H1 (cell line): Measurements from ENCODE around the gene ACADM. TPM values are rescaled to one million over a fixed set of nuclear protein-coding genes. Genes with fewer than 3 reads are reported as not detected.

ENCODE experiments used
- CTCF ChIA-PET: fragments of 300-600 bp; sonication (Branson Sonifier 250); formaldehyde crosslinking; loops from one replicate; lab custom pipeline; 2021; ENCODE audit not compliant: partially characterized antibody; lab: Charles Lee
- POLR2A ChIA-PET: fragments of 300-600 bp; sonication (Branson Sonifier 250); formaldehyde crosslinking; loops from one replicate; lab custom pipeline; 2021; ENCODE audit warnings: inconsistent platforms; ENCODE audit not compliant: partially characterized antibody; lab: Charles Lee
- DNase-seq, 2 experiments: peaks; one replicate each; pipeline versions ENCODE4 v3.0.0 to v3.0.0-alpha.2; 2010 to 2022; ENCODE audit warnings: low spot score in 2 of 2, low read depth in 1 of 2, mixed read lengths in 1 of 2
- FAIRE-seq: peaks from 2 replicates; lab custom pipeline; 2011; peaks lifted over from hg19 to GRCh38; lab: Jason Lieb, UNC
- H2AFZ ChIP-seq: 2 replicates; pipeline ENCODE4 v1.8.1; 2012; ENCODE audit warnings: low read length, inconsistent platforms
- H2AK5ac ChIP-seq: 2 replicates; pipeline ENCODE4 v1.6.1; 2013; ENCODE audit warnings: low read depth, low read length
- H2BK120ac ChIP-seq: replicated peaks from 2 replicates; pipeline ENCODE3; 2013; ENCODE audit warnings: low read depth, low read length, inconsistent platforms
- H2BK12ac ChIP-seq: 2 replicates; pipeline ENCODE4 v1.6.1; 2013; ENCODE audit warnings: low read depth, low read length
- H2BK15ac ChIP-seq: 2 replicates; pipeline ENCODE4 v1.6.1; 2013; ENCODE audit warnings: low read length
- H2BK20ac ChIP-seq: 2 replicates; pipeline ENCODE4 v1.6.1; 2013; ENCODE audit warnings: low read length
- H2BK5ac ChIP-seq: 2 replicates; pipeline ENCODE4 v1.6.1; 2013; ENCODE audit warnings: low read depth, low read length
- H3K14ac ChIP-seq: 2 replicates; pipeline ENCODE4 v1.6.1; 2013; ENCODE audit warnings: inconsistent platforms; ENCODE audit not compliant: insufficient read length
- H3K18ac ChIP-seq: 2 replicates; pipeline ENCODE4 v1.6.1; 2013; ENCODE audit warnings: low read length; ENCODE audit errors: extremely low read depth
- H3K23ac ChIP-seq: 2 replicates; pipeline ENCODE4 v1.6.1; 2013; ENCODE audit warnings: inconsistent platforms; ENCODE audit not compliant: insufficient read length
- H3K23me2 ChIP-seq: 2 replicates; pipeline ENCODE4 v1.6.1; 2013; ENCODE audit warnings: low read depth, low read length
- H3K27ac ChIP-seq: 2 replicates; pipeline ENCODE4 v1.6.1; 2011; ENCODE audit warnings: low read depth, low read length, inconsistent platforms
- H3K27me3 ChIP-seq, 4 experiments: replicated peaks in 1 of 4; 1 replicate in 1 of 4; 2 replicates in 3 of 4; pipeline versions ENCODE4 v1.6.1 to v1.8.1; 2011 to 2013; ENCODE audit warnings: low read length in 3 of 4, mild to moderate bottlenecking in 3 of 4, inconsistent platforms in 2 of 4, mixed read lengths in 2 of 4, moderate library complexity in 1 of 4; ENCODE audit not compliant: control insufficient read depth in 3 of 4, insufficient read depth in 3 of 4; ENCODE audit errors: extremely low read depth in 1 of 4
- H3K36me3 ChIP-seq, 4 experiments: 2 replicates each; pipeline versions ENCODE4 v1.6.1 to v1.8.1; 2011 to 2013; ENCODE audit warnings: mild to moderate bottlenecking in 4 of 4, low read length in 3 of 4, moderate library complexity in 2 of 4, control low read depth in 1 of 4, inconsistent platforms in 1 of 4; ENCODE audit not compliant: insufficient read depth in 4 of 4, control insufficient read depth in 2 of 4
- H3K4ac ChIP-seq: replicated peaks from 2 replicates; pipeline ENCODE3; 2013; ENCODE audit warnings: low read length, low read depth, mixed read lengths, inconsistent platforms; ENCODE audit not compliant: insufficient read length
- H3K4me1 ChIP-seq, 4 experiments: replicated peaks in 1 of 4; 1 replicate in 1 of 4; 2 replicates in 3 of 4; pipeline versions ENCODE4 v1.6.1 to v1.8.1; 2011 to 2013; ENCODE audit warnings: low read length in 3 of 4, inconsistent platforms in 2 of 4, mixed read lengths in 1 of 4; ENCODE audit not compliant: insufficient read depth in 4 of 4, control insufficient read depth in 3 of 4
- H3K4me2 ChIP-seq, 2 experiments: 2 replicates each; pipeline versions ENCODE4 v1.6.1 to v1.8.1; 2011 to 2013; ENCODE audit warnings: low read depth in 2 of 2, low read length in 2 of 2, control low read depth in 1 of 2, inconsistent platforms in 1 of 2, mild to moderate bottlenecking in 1 of 2; ENCODE audit not compliant: insufficient read depth in 1 of 2
- H3K4me3 ChIP-seq, 4 experiments: fragments of 200-600, 300-600 bp in 1 of 4; sonication (generic), shearing (Covaris generic), sonication (Bioruptor Twin) in 1 of 4; 2 replicates each; pipeline versions ENCODE4 v1.5.1 to v1.8.1; 2011 to 2016; ENCODE audit warnings: low read length in 4 of 4, low read depth in 3 of 4, control low read depth in 2 of 4, inconsistent platforms in 2 of 4, mild to moderate bottlenecking in 2 of 4, mixed read lengths in 1 of 4, moderate library complexity in 1 of 4; ENCODE audit not compliant: insufficient read depth in 2 of 4; ENCODE audit errors: extremely low read depth in 1 of 4
- H3K56ac ChIP-seq: replicated peaks from 2 replicates; pipeline ENCODE3; 2013; ENCODE audit warnings: low read depth, mild to moderate bottlenecking, mixed read lengths, low read length, inconsistent platforms; ENCODE audit not compliant: insufficient read length
- H3K79me1 ChIP-seq: 2 replicates; pipeline ENCODE4 v1.6.1; 2013; ENCODE audit warnings: low read depth, low read length, control low read depth
- H3K79me2 ChIP-seq, 2 experiments: 2 replicates each; pipeline versions ENCODE4 v1.6.1 to v1.8.1; 2012 to 2013; ENCODE audit warnings: low read length in 2 of 2, mild to moderate bottlenecking in 2 of 2, inconsistent platforms in 1 of 2; ENCODE audit not compliant: insufficient read depth in 2 of 2, control insufficient read depth in 1 of 2
- H3K9ac ChIP-seq, 4 experiments: replicated peaks in 1 of 4; 1 replicate in 1 of 4; 2 replicates in 3 of 4; pipeline versions ENCODE4 v1.6.1 to v1.8.1; 2011 to 2013; ENCODE audit warnings: low read depth in 3 of 4, low read length in 3 of 4, control low read depth in 2 of 4, mild to moderate bottlenecking in 2 of 4, moderate library complexity in 2 of 4, inconsistent platforms in 1 of 4; ENCODE audit errors: extremely low read depth in 1 of 4
- H3K9me3 ChIP-seq, 2 experiments: 2 replicates each; pipeline versions ENCODE4 v1.6.1 to v1.8.1; 2012 to 2013; ENCODE audit warnings: mild to moderate bottlenecking in 2 of 2, moderate library complexity in 2 of 2, control low read depth in 1 of 2, inconsistent platforms in 1 of 2, low read depth in 1 of 2, low read length in 1 of 2, mixed read lengths in 1 of 2; ENCODE audit not compliant: insufficient read depth in 2 of 2
- H4K20me1 ChIP-seq, 2 experiments: replicated peaks in 1 of 2; 2 replicates each; pipeline versions ENCODE3 to v1.8.1; 2011 to 2013; ENCODE audit warnings: inconsistent platforms in 2 of 2, low read length in 2 of 2, mild to moderate bottlenecking in 1 of 2; ENCODE audit not compliant: insufficient read depth in 2 of 2, control insufficient read depth in 1 of 2
- H4K5ac ChIP-seq: 2 replicates; pipeline ENCODE4 v1.6.1; 2013; ENCODE audit warnings: low read length, low read depth, mixed read lengths, inconsistent platforms; ENCODE audit not compliant: insufficient read length
- H4K8ac ChIP-seq: 2 replicates; pipeline ENCODE4 v1.8.0; 2013; ENCODE audit warnings: mild to moderate bottlenecking, moderate library complexity, low read length, inconsistent platforms; ENCODE audit not compliant: insufficient read depth; ENCODE audit errors: extremely low read depth
- H4K91ac ChIP-seq: replicated peaks from 2 replicates; pipeline ENCODE3; 2013; ENCODE audit warnings: low read length, mixed read lengths, inconsistent platforms; ENCODE audit not compliant: insufficient read length
- GABPA ChIP-seq: IDR thresholded peaks from 2 replicates; pipeline ENCODE4 v1.6.1; 2011; ENCODE audit warnings: mild to moderate bottlenecking, low read length, moderate library complexity, borderline replicate concordance; ENCODE audit not compliant: insufficient read depth
- RNF2 ChIP-seq: fragments of 200-900, 300-1000 bp; sonication (generic); IDR thresholded peaks from 2 replicates; pipeline ENCODE4 v1.7.1; 2016; ENCODE audit warnings: borderline replicate concordance, low read depth, mild to moderate bottlenecking, antibody characterized with exemption, low read length; ENCODE audit not compliant: poor library complexity, severe bottlenecking; ENCODE audit errors: missing control alignments
- SAP30 ChIP-seq: fragments of 300-600 bp; sonication (generic); IDR thresholded peaks from 2 replicates; pipeline ENCODE4 v1.7.1; 2012; ENCODE audit warnings: low read length, moderate library complexity, mild to moderate bottlenecking, inconsistent platforms; ENCODE audit not compliant: insufficient read depth, insufficient replicate concordance
- SIX5 ChIP-seq: IDR thresholded peaks from 2 replicates; pipeline ENCODE4 v1.6.1; 2011; ENCODE audit warnings: mild to moderate bottlenecking, low read depth, low read length
- TCF12 ChIP-seq: IDR thresholded peaks from 2 replicates; pipeline ENCODE4 v1.6.1; 2011; ENCODE audit warnings: low read depth, mild to moderate bottlenecking, low read length
- TEAD4 ChIP-seq: IDR thresholded peaks from 2 replicates; pipeline ENCODE4 v1.6.1; 2012; ENCODE audit warnings: low read depth, low read length, inconsistent platforms, mixed read lengths
- polyA plus RNA-seq, 7 experiments: library from polyadenylated mRNA; depleted of rRNA in 3 of 7; stranded (reverse) in 5 of 7; unstranded in 2 of 7; fragments of >200 nt in 5 of 7; fragments of 200-250 nt in 2 of 7; gene quantifications; 1 replicate in 5 of 7; 2 replicates in 1 of 7; 4 replicates in 1 of 7; pipeline versions ENCODE4 v1.2.1 to v1.2.3, GENCODE V29; 2011 to 2013; ENCODE audit warnings: missing spikeins in 2 of 7, mixed read lengths in 2 of 7
- total RNA-seq: library from RNA; stranded (reverse); fragmentation: NEBNext Ultra II Directional; extraction: Animal tissue kit (Norgen Biotek cat#: 25700); gene quantifications from 2 replicates; pipeline ENCODE4 v1.2.1, GENCODE V29; 2021

Gene ACADM
- total and polyA plus RNA-seq, 2 of the 8 experiments (the other 6 are each of a cell fraction or from before 2014, with no cell fraction given) = 14.3 to 40.0 TPM

DNA sequence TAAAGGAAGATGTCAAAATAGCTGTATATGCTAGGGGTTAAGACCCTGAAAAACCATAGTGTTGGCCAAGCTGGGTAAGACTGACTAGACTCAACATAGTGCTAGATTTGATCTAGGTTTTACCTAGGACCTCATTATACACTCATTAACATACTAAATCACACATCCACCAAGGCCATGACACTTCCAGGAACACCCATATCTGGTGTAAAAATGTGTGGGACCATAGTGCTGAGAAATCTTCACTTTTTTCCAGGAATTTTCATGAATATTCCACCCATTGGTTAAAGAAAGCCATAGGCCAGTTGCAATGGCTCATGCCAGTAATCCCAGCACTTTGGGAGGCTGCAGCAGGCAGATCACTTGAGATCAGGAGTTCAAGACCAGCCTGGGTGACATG is 34.0 kb upstream of the ACADM start:
- TF ChIP-seq SAP30 (no peak), RNF2 (no peak), TEAD4 (no peak), TCF12 (no peak), SIX5 (no peak), GABPA (no peak)
- TF ChIP-seq, all 59 proteins: peak for 0
- Histone ChIP-seq H3K4me2 (no peak overlapping the region), H2BK12ac (no peak overlapping the region), H4K5ac (no peak overlapping the region), H3K4me3 (no peak overlapping the region), H3K27ac (no peak overlapping the region), H3K4me1 (no peaks in the 10 kb centered on the region), H3K56ac (no peak overlapping the region), H4K8ac (no peak overlapping the region), H3K4ac (no peak overlapping the region), H2BK15ac (no peak overlapping the region), H3K36me3 (no peaks in the 10 kb centered on the region), H2BK5ac (no peak overlapping the region), H3K9me3 (no peaks in the 10 kb centered on the region), H2BK120ac (no peak overlapping the region), H3K27me3 (no peaks in the 10 kb centered on the region), H2AFZ (no peak overlapping the region), H3K9ac (no peak overlapping the region), H4K91ac (no peak overlapping the region), H3K14ac (no peak overlapping the region), H3K23me2 (no peaks in the 10 kb centered on the region), H3K79me1 (no peaks in the 10 kb centered on the region), H2BK20ac (no peak overlapping the region), H3K23ac (no peak overlapping the region), H4K20me1 (no peaks in the 10 kb centered on the region), H3K18ac (no peak overlapping the region), H2AK5ac (no peak overlapping the region), H3K79me2 (no peaks in the 10 kb centered on the region)
- FAIRE-seq (no peak), DNase-seq (no peak)
- ChIA-PET POLR2A (interaction anchor here (1.6 kb wide), 1 partner anchor 32 kb away, joined by 3 read pairs; no protein-coding TSS in a partner anchor), CTCF (interaction anchor here (2.1 kb wide), 1 partner anchor 18 kb away, joined by 5 read pairs; no protein-coding TSS in a partner anchor)
